ENCODE measurements around the gene KIF5A.
"Not testable (repeated sequence)": the region's sequence is repeated elsewhere in the genome, so short reads cannot be mapped to it uniquely, and the experiment has no call there.

KIF5A gene

GRCh38 chr12:57614178-57614947 is 64.5 kb downstream of the KIF5A start:
- no peak for DNase-seq (ENCODE audit: extremely low read depth, low read depth)
- no peak for TF ChIP-seq CTCF (IDR thresholded peaks at IDR 0.05; ENCODE audit: low read depth, low read length)

DNA sequence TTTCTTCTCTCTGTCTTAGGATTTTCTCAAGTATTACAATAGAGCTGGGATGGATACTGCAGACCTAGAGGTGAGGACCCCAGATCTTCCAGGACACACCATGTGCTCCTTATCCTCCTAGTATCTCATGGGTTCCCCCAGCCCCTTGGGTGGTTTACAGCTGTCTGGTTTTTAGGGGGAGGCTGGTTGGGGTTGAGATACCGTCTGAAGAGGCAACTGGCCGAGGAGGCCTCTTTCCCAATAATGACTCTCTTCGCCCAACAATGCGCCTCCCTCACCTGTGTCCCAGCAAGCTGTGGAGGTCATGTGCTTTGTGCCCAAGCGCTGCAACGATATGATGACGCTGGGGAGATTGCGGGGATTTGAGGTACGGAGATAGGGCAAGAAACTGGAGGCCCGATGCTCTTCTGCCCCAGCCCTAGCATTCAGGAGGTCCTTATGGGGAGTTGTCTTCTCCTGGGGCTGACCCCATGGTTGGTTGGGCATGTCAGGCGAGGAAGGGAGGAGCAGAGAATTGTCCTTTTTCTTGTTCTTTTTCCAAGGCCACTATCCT is 65.2 kb downstream of the KIF5A start:
- no peak for TF ChIP-seq CTCF (IDR thresholded peaks at IDR 0.05; ENCODE audit: low read depth, low read length)
- DNase-seq (ENCODE audit: extremely low read depth, low read depth) = no peak

DNA sequence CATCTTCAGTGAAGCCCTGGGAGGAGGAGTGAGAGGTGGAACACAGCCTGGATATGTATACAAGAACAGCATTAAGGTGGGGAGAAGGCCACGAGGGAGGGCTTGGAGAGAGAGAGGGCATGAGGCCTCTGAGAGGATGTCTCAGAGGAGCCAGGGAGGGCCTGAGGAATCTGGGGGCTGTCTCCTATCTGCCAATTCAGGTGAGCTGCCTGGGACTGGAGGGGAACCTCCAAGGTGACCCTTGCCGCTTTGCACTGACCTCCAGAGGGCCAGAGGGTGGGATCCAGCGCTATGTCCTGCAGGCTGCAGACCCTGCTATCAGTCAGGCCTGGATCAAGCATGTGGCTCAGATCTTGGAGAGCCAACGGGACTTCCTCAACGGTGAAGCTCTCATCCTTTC is 65.8 kb downstream of the KIF5A start:
- DNase-seq (ENCODE audit: extremely low read depth, low read depth) = no peak
- no peak for TF ChIP-seq CTCF (IDR thresholded peaks at IDR 0.05; ENCODE audit: low read depth, low read length)

- DNase-seq (ENCODE audit: extremely low read depth, low read depth) = no peak
- TF ChIP-seq CTCF (IDR thresholded peaks at IDR 0.05; ENCODE audit: low read depth, low read length) = no peak
These were observed 66.7 kb downstream of the KIF5A start for GRCh38 chr12:57616383-57617101.

GRCh38 chr12:57617942-57618341 is 68.1 kb downstream of the KIF5A start:
- no peak for TF ChIP-seq CTCF (IDR thresholded peaks at IDR 0.05; ENCODE audit: low read depth, low read length)
- no peak for DNase-seq (ENCODE audit: extremely low read depth, low read depth)

DNA sequence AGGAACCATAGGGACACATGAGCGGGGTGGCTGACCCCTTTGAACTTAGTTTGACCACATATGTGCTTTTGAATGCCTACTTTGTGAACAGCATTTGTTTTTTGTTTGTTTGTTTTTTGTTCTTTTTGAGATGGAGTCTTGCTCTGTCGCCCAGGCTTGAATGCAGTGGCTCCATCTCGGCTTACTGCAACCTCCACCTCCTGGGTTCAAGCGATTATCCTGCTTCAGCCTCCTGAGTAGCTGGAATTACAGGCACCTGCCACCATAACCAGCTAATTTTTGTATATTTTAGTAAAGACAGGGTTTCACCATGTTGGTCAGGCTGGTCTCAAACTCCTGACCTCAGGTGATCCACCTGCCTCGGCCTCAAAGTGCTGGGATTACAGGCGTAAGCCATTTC is 68.6 kb downstream of the KIF5A start:
- not testable (repeated sequence) for DNase-seq (ENCODE audit: extremely low read depth, low read depth)

- no peak for TF ChIP-seq CTCF (IDR thresholded peaks at IDR 0.05; ENCODE audit: low read depth, low read length)
- no peak for DNase-seq (ENCODE audit: extremely low read depth, low read depth)
These were observed 69.2 kb downstream of the KIF5A start for GRCh38 chr12:57618966-57619433.
